HepG2 (cell line): ENCODE measurements around the gene HBB. TPM values are rescaled to one million over a fixed set of nuclear protein-coding genes. Genes with fewer than 3 reads are reported as not detected.

Experiments
- ATAC-seq: fragments of 200-7000 bp; cut with Tn5 transposase; 3 replicates; pipeline ENCODE4 v1.9.1; 2020; ENCODE audit warnings: mild to moderate bottlenecking, moderate library complexity
- BruUV-seq: library from RNA; stranded (reverse); fragments of 400-500 nt; replicated peaks from 2 replicates; lab custom pipeline; 2021; lab: Mats Ljungman, UMichigan
- CTCF ChIA-PET: fragments of 300-600 bp; formaldehyde crosslinking; extraction: SDS; loops from one replicate; lab custom pipeline; 2021; ENCODE audit warnings: low total read pairs, inconsistent platforms, low intra/inter-chr PET ratio; lab: Yijun Ruan, JAX
- POLR2A ChIA-PET: fragments of 350-600 bp; sonication (Branson Sonifier 250); formaldehyde crosslinking; loops from one replicate; lab custom pipeline; 2020; ENCODE audit warnings: antibody characterized with exemption, inconsistent platforms; lab: Yijun Ruan, JAX
- DNase-seq: peaks from one replicate; pipeline ENCODE4 v3.0.0-alpha.2; 2015; ENCODE audit warnings: low spot score
- FAIRE-seq: peaks from 3 replicates; lab custom pipeline; 2011; peaks lifted over from hg19 to GRCh38; lab: Jason Lieb, UNC
- H2AFZ ChIP-seq: one replicate; pipeline ENCODE4 v1.6.1; 2011; ENCODE audit warnings: low read length, inconsistent platforms
- H3K27ac ChIP-seq: fragments of 300-600 bp; 3 replicates; pipeline ENCODE4 v1.8.0; 2011; ENCODE audit warnings: mixed run types, mild to moderate bottlenecking, mixed read lengths, low read length, inconsistent platforms; ENCODE audit not compliant: insufficient read depth; ENCODE audit errors: extremely low read length
- H3K27me3 ChIP-seq, 2 experiments: fragments of 200-600 bp in 1 of 2; 2 replicates in 1 of 2; 3 replicates in 1 of 2; pipeline versions ENCODE4 v1.6.0 to v1.8.0; 2011; ENCODE audit warnings: low read length in 2 of 2, mild to moderate bottlenecking in 2 of 2, moderate library complexity in 2 of 2, inconsistent platforms in 1 of 2; ENCODE audit not compliant: insufficient read depth in 2 of 2, control insufficient read depth in 1 of 2
- H3K36me3 ChIP-seq, 2 experiments: fragments of 200-600 bp in 1 of 2; replicated peaks in 1 of 2; 2 replicates in 1 of 2; 3 replicates in 1 of 2; pipeline versions ENCODE4 v1.5.1 to v1.8.0; 2011; ENCODE audit warnings: low read length in 2 of 2, inconsistent platforms in 1 of 2; ENCODE audit not compliant: insufficient read depth in 2 of 2, control insufficient read depth in 1 of 2
- H3K4me1 ChIP-seq: 2 replicates; pipeline ENCODE4 v1.5.1; 2012; ENCODE audit warnings: low read length, inconsistent platforms; ENCODE audit not compliant: insufficient read depth
- H3K4me2 ChIP-seq: 2 replicates; pipeline ENCODE4 v1.6.0; 2011; ENCODE audit warnings: low read depth, low read length, inconsistent platforms
- H3K4me3 ChIP-seq, 3 experiments: fragments of 200-600 bp in 1 of 3; sonication (generic), shearing (Covaris generic) in 1 of 3; replicated peaks in 1 of 3; 2 replicates each; pipeline ENCODE4 v1.5.1; 2011 to 2016; ENCODE audit warnings: low read length in 3 of 3, inconsistent platforms in 2 of 3, low read depth in 2 of 3, mild to moderate bottlenecking in 2 of 3, control low read depth in 1 of 3, mixed read lengths in 1 of 3; ENCODE audit not compliant: insufficient read depth in 1 of 3
- H3K79me2 ChIP-seq: one replicate; pipeline ENCODE4 v1.6.1; 2011; ENCODE audit warnings: low read length, inconsistent platforms; ENCODE audit not compliant: insufficient read depth
- H3K9ac ChIP-seq: 2 replicates; pipeline ENCODE4 v1.6.0; 2011; ENCODE audit warnings: mild to moderate bottlenecking, low read depth, low read length, inconsistent platforms; ENCODE audit not compliant: insufficient read depth
- H3K9me3 ChIP-seq: 2 replicates; pipeline ENCODE4 v1.5.1; 2012; ENCODE audit warnings: mild to moderate bottlenecking, low read length
- H4K20me1 ChIP-seq: 2 replicates; pipeline ENCODE4 v1.6.0; 2011; ENCODE audit warnings: inconsistent platforms, mild to moderate bottlenecking, low read length, moderate library complexity; ENCODE audit not compliant: insufficient read depth
- BHLHE40 ChIP-seq: IDR thresholded peaks from 2 replicates; pipeline ENCODE4 v1.6.1; 2011; ENCODE audit warnings: low read length, improper control_type of control experiment
- KLF12 ChIP-seq: sonication (generic); formaldehyde crosslinking; IDR thresholded peaks from 2 replicates; pipeline ENCODE4 v1.4.0; 2020; ENCODE audit warnings: missing genetic modification reagents, borderline replicate concordance
- LRRFIP1 ChIP-seq: sonication (generic); formaldehyde crosslinking; conservative IDR thresholded peaks from 2 replicates; pipeline ENCODE4 v1.4.0; 2020; ENCODE audit warnings: missing genetic modification reagents
- NCOA5 ChIP-seq: sonication (generic); formaldehyde crosslinking; IDR thresholded peaks from 2 replicates; pipeline ENCODE4 v1.4.0; 2020; ENCODE audit warnings: missing genetic modification reagents
- POGZ ChIP-seq: sonication (generic); formaldehyde crosslinking; IDR thresholded peaks from 2 replicates; pipeline ENCODE4 v1.4.0; 2020; ENCODE audit warnings: mild to moderate bottlenecking, missing genetic modification reagents
- RBAK ChIP-seq: sonication (generic); formaldehyde crosslinking; IDR thresholded peaks from 2 replicates; pipeline ENCODE4 v1.5.1; 2020; ENCODE audit warnings: mild to moderate bottlenecking, missing genetic modification reagents
- RERE ChIP-seq: IDR thresholded peaks from 2 replicates; pipeline ENCODE4 v1.6.1; 2016; ENCODE audit warnings: low read depth, missing genetic modification reagents, missing compliant biosample characterization
- SKI ChIP-seq: fragments of 450-650 bp; IDR thresholded peaks from one replicate; pipeline ENCODE4 v1.6.1; 2018; ENCODE audit warnings: mild to moderate bottlenecking; ENCODE audit not compliant: partially characterized antibody
- SMARCC2 ChIP-seq: fragments of 450-650 bp; IDR thresholded peaks from 2 replicates; pipeline ENCODE4 v1.6.1; 2017; ENCODE audit warnings: antibody characterized with exemption, mild to moderate bottlenecking
- ZNF605 ChIP-seq: sonication (generic); formaldehyde crosslinking; IDR thresholded peaks from 2 replicates; pipeline ENCODE4 v1.8.0; 2022; ENCODE audit warnings: mild to moderate bottlenecking, missing genetic modification reagents
- ZNF891 ChIP-seq: sonication (generic); formaldehyde crosslinking; IDR thresholded peaks from 2 replicates; pipeline ENCODE4 v1.5.0; 2020; ENCODE audit warnings: mild to moderate bottlenecking, missing genetic modification reagents
- in situ Hi-C: cut with HindIII; loops from 2 replicates; pipeline ENCODE4 v1.10.0; 2017; ENCODE audit warnings: low pct_unique_long_range_greater_than_20kb; ENCODE audit not compliant: extremely low pct_ligation_motif_present
- intact Hi-C: fragments of 100-400 bp; cut with micrococcal nuclease; formaldehyde crosslinking; loops from one replicate; pipeline ENCODE4 v1.10.0; 2022; ENCODE audit not compliant: unreplicated experiment
- polyA plus RNA-seq, 8 experiments: library from polyadenylated mRNA; depleted of rRNA in 3 of 8; stranded (reverse) in 7 of 8; unstranded in 1 of 8; fragments of >200 nt; fragmentation: Illumina TruSeq in 4 of 8; extraction: Trizol in 4 of 8; gene quantifications; 2 replicates each; pipeline versions ENCODE4 v1.2.1 to v1.2.3, GENCODE V29; 2011 to 2016; ENCODE audit warnings: low read depth in 4 of 8, missing spikeins in 1 of 8, mixed read lengths in 1 of 8; ENCODE audit not compliant: insufficient read depth in 1 of 8
- total RNA-seq, 5 experiments: library from RNA; depleted of rRNA; stranded (reverse); fragments of >200 nt; fragmentation: Illumina TruSeq; extraction: Trizol; gene quantifications; 2 replicates each; pipeline ENCODE4 v1.2.3, GENCODE V29; 2016; ENCODE audit warnings: low read depth in 1 of 5

Gene HBB
- total and polyA plus RNA-seq, 2 of the 13 experiments (the other 11 are each of a cell fraction or from before 2014, with no cell fraction given) = not detected

- no TSS peak for BruUV-seq
- Histone ChIP-seq H3K27me3 (0 out of 5 replicates have a peak, but pooled peaks cover 0 to 5% of the 10 kb centered on the region in 2 experiments), H3K79me2 (no peaks in the 10 kb centered on the region), H3K9ac (no peak overlapping the region), H3K36me3 (no peaks in the 10 kb centered on the region), H3K4me1 (no peaks in the 10 kb centered on the region), H4K20me1 (no peaks in the 10 kb centered on the region; the same call in 1 of the 2 replicates), H3K4me3 (no peak overlapping the region), H3K9me3 (no peaks in the 10 kb centered on the region), H3K27ac (no peak overlapping the region), H3K4me2 (no peak overlapping the region), H2AFZ (no peak overlapping the region)
- in situ Hi-C loops = no loop called here
- CTCF ChIA-PET = no interaction called here
- DNase-seq (no peak), FAIRE-seq (no peak), ATAC-seq (no peak)
- intact Hi-C loops = no loop called here
- POLR2A ChIA-PET = no interaction called here
- TF ChIP-seq NCOA5 (CRISPR knock-in tag) (no peak), ZNF605 (CRISPR knock-in tag) (no peak), ZNF891 (CRISPR knock-in tag) (no peak), POGZ (CRISPR knock-in tag) (no peak), RBAK (CRISPR knock-in tag) (no peak), SKI (no peak), SMARCC2 (no peak), BHLHE40 (no peak), LRRFIP1 (CRISPR knock-in tag) (no peak), RERE (CRISPR knock-in tag) (no peak), KLF12 (no peak)
These were observed 12.2 kb upstream of the HBB start for GRCh38 chr11:5239046-5239445.
